NCI-H2107 treated with DMSO at 0.1 percent for 48 hours (cell line): ENCODE results near the gene RAB3IL1.
A peak's percentile ranks its signal among the peaks of the same experiment; 100 is the strongest.
"Not testable (repeated sequence)": the region's sequence is repeated elsewhere in the genome, so short reads cannot be mapped to it uniquely, and the experiment has no call there.

Experiments used
- DNase-seq: peaks from one replicate; lab custom pipeline; 2025; ENCODE audit not compliant: unreplicated experiment; lab: John Stamatoyannopoulos, UW

RAB3IL1 gene

GRCh38 chr11:61953632-61954031 is 36.3 kb upstream of the RAB3IL1 start:
- not testable (repeated sequence) for DNase-seq

GRCh38 chr11:61952882-61953281 is 35.5 kb upstream of the RAB3IL1 start:
- no peak for DNase-seq

GRCh38 chr11:61951484-61952135 is 34.2 kb upstream of the RAB3IL1 start:
- DNase-seq, result no peak

GRCh38 chr11:61950035-61950547 is 32.7 kb upstream of the RAB3IL1 start, which contains the start of gene BEST1:
BEST1 (plus strand) TSS chr11:61950351; CDS start chr11:61951807, 1,456 bp downstream.
- DNase-seq, result no peak

- DNase-seq, result peak; percentile 94
Measured at GRCh38 chr11:61949169-61950034, 32.0 kb upstream of the RAB3IL1 start.

- DNase-seq, result no peak
Measured at GRCh38 chr11:61948505-61948904, 31.1 kb upstream of the RAB3IL1 start.

GRCh38 chr11:61947486-61948210 is 30.3 kb upstream of the RAB3IL1 start:
- peak; percentile 77 for DNase-seq

GRCh38 chr11:61946894-61947293 is 29.5 kb upstream of the RAB3IL1 start:
- no peak for DNase-seq

- no peak for DNase-seq
Measured at GRCh38 chr11:61945191-61945590, 27.8 kb upstream of the RAB3IL1 start.

GRCh38 chr11:61940466-61940865 is 23.1 kb upstream of the RAB3IL1 start:
- no peak for DNase-seq

- no peak for DNase-seq
Measured at GRCh38 chr11:61935861-61936260, 18.5 kb upstream of the RAB3IL1 start.

- DNase-seq, result no peak
Measured at GRCh38 chr11:61930933-61931332, 13.6 kb upstream of the RAB3IL1 start.

- no peak for DNase-seq
Measured at GRCh38 chr11:61928606-61929005, 11.2 kb upstream of the RAB3IL1 start.

- no peak for DNase-seq
Measured at GRCh38 chr11:61927501-61927900, 10.1 kb upstream of the RAB3IL1 start.

- no peak for DNase-seq
Measured at GRCh38 chr11:61926235-61926634, 8.9 kb upstream of the RAB3IL1 start.

- no peak for DNase-seq
Measured at GRCh38 chr11:61925736-61926135, 8.4 kb upstream of the RAB3IL1 start.

- no peak for DNase-seq
Measured at GRCh38 chr11:61924064-61924455, 6.7 kb upstream of the RAB3IL1 start.

- no peak for DNase-seq
Measured at GRCh38 chr11:61923166-61924063, 6.0 kb upstream of the RAB3IL1 start.

- no peak for DNase-seq
Measured at GRCh38 chr11:61922539-61922938, 5.2 kb upstream of the RAB3IL1 start.

GRCh38 chr11:61921446-61921845 is 4.1 kb upstream of the RAB3IL1 start:
- no peak for DNase-seq
